SW 1271 (cell line): ENCODE results near the gene SEC23A.
"Not testable (repeated sequence)": the region's sequence is repeated elsewhere in the genome, so short reads cannot be mapped to it uniquely, and the experiment has no call there.

Source experiments
- DNase-seq, 2 experiments: peaks; one replicate each; lab custom pipeline; 2025; lab: John Stamatoyannopoulos, UW

Gene SEC23A

GRCh38 chr14:39102969-39103957 is at the start of gene SEC23A:
Gene SEC23A, minus strand, starts transcription at chr14:39103235. Its CDS starts 7,117 bp downstream, at chr14:39096118.
- DNase-seq = peak; percentile 76 to 85

GRCh38 chr14:39145266-39145966 is 42.4 kb upstream of the SEC23A start:
- DNase-seq = no peak

- DNase-seq = not testable (repeated sequence)
These were observed 40.2 kb upstream of the SEC23A start for GRCh38 chr14:39143226-39143625.

- not testable (repeated sequence) for DNase-seq
These were observed 38.6 kb upstream of the SEC23A start for GRCh38 chr14:39141623-39142022.

GRCh38 chr14:39140170-39140569 is 37.1 kb upstream of the SEC23A start:
- no peak for DNase-seq

GRCh38 chr14:39138440-39138839 is 35.4 kb upstream of the SEC23A start:
- DNase-seq = no peak

- not testable (repeated sequence) for DNase-seq
These were observed 34.8 kb upstream of the SEC23A start for GRCh38 chr14:39137835-39138234.

GRCh38 chr14:39122330-39123138 is 19.5 kb upstream of the SEC23A start:
- DNase-seq = no peak

- DNase-seq = peak; percentile 84 to 95
These were observed 11.2 kb upstream of the SEC23A start, which contains the start of gene GEMIN2 for GRCh38 chr14:39114073-39114838. Gene GEMIN2, plus strand, starts transcription at chr14:39114323. Its CDS starts 16 bp downstream, at chr14:39114339.

GRCh38 chr14:39113685-39114072 is 10.6 kb upstream of the SEC23A start:
- no peak for DNase-seq

GRCh38 chr14:39109893-39110715 is 7.1 kb upstream of the SEC23A start:
- DNase-seq = no peak

- DNase-seq = no peak
These were observed 5.8 kb upstream of the SEC23A start for GRCh38 chr14:39108791-39109190.

- DNase-seq = peak in 1 of 2 experiments; percentile 56
These were observed 4.6 kb upstream of the SEC23A start for GRCh38 chr14:39107591-39107996.

GRCh38 chr14:39104078-39104801 is 1.2 kb upstream of the SEC23A start:
- DNase-seq = not testable (repeated sequence)

- DNase-seq = peak in 1 of 2 experiments; percentile 52
These were observed 618 bp downstream of the SEC23A start for GRCh38 chr14:39102265-39102968.

- no peak for DNase-seq
These were observed 3.3 kb downstream of the SEC23A start for GRCh38 chr14:39099748-39100147.

- not testable (repeated sequence) for DNase-seq
These were observed 3.8 kb downstream of the SEC23A start for GRCh38 chr14:39099215-39099614.

GRCh38 chr14:39097159-39097558 is 5.9 kb downstream of the SEC23A start:
- DNase-seq = peak in 1 of 2 experiments; percentile 27

- no peak for DNase-seq
These were observed 8.5 kb downstream of the SEC23A start for GRCh38 chr14:39094515-39094914.
